DMS53 (cell line): Measurements from ENCODE around the gene CLSTN2.

ENCODE experiments used
- DNase-seq: peaks from one replicate; lab custom pipeline; 2025; lab: John Stamatoyannopoulos, UW

CLSTN2 gene

GRCh38 chr3:140007911-140008869, 73.2 kb downstream of the CLSTN2 start:
- DNase-seq = no peak

- no peak for DNase-seq
These were observed 75.4 kb downstream of the CLSTN2 start for GRCh38 chr3:140010391-140010790.

GRCh38 chr3:140011086-140011485, 76.1 kb downstream of the CLSTN2 start:
- DNase-seq = no peak

GRCh38 chr3:140011611-140012277, 76.8 kb downstream of the CLSTN2 start:
- no peak for DNase-seq

- no peak for DNase-seq
These were observed 78.2 kb downstream of the CLSTN2 start for GRCh38 chr3:140013220-140013619.

GRCh38 chr3:140014831-140015495, 80.0 kb downstream of the CLSTN2 start:
- no peak for DNase-seq

- DNase-seq = no peak
These were observed 80.8 kb downstream of the CLSTN2 start for GRCh38 chr3:140015741-140016140.

GRCh38 chr3:140018556-140018955, 83.6 kb downstream of the CLSTN2 start:
- peak; percentile 14 for DNase-seq

- DNase-seq = no peak
These were observed 85.0 kb downstream of the CLSTN2 start for GRCh38 chr3:140019946-140020345.

GRCh38 chr3:140020541-140020940, 85.6 kb downstream of the CLSTN2 start:
- no peak for DNase-seq

- no peak for DNase-seq
These were observed 86.3 kb downstream of the CLSTN2 start for GRCh38 chr3:140021269-140021668.

- no peak for DNase-seq
These were observed 87.2 kb downstream of the CLSTN2 start for GRCh38 chr3:140022066-140022770.

- no peak for DNase-seq
These were observed 88.9 kb downstream of the CLSTN2 start for GRCh38 chr3:140023616-140024530.

- no peak for DNase-seq
These were observed 96.2 kb downstream of the CLSTN2 start for GRCh38 chr3:140031170-140031569.

- no peak for DNase-seq
These were observed 99.1 kb downstream of the CLSTN2 start for GRCh38 chr3:140034058-140034457.

- DNase-seq = no peak
These were observed 100.9 kb downstream of the CLSTN2 start for GRCh38 chr3:140035871-140036270.

- peak; percentile 42 for DNase-seq
These were observed 115.4 kb downstream of the CLSTN2 start for GRCh38 chr3:140050396-140050795.

- DNase-seq = peak; percentile 27
These were observed 116.3 kb downstream of the CLSTN2 start for GRCh38 chr3:140051019-140051957.

- peak; percentile 4 for DNase-seq
These were observed 118.1 kb downstream of the CLSTN2 start for GRCh38 chr3:140052771-140053702.
